ENCODE data around the gene ZNF761. TPM values are rescaled to one million over a fixed set of nuclear protein-coding genes. Genes with fewer than 3 reads are reported as not detected.
A peak's percentile ranks its signal among the peaks of the same experiment; 100 is the strongest.
"Not testable (repeated sequence)": the region's sequence is repeated elsewhere in the genome, so short reads cannot be mapped to it uniquely, and the experiment has no call there.

Gene ZNF761
- total and polyA plus RNA-seq, 7 experiments from 2014 or later = 8.0 to 18.8 (median 13.1) TPM

GRCh38 chr19:53420520-53421315 is 11.1 kb upstream of the ZNF761 start:
- H3K4me3 ChIP-seq (ENCODE audit: low read length); H3K36me3 ChIP-seq (ENCODE audit: control insufficient read depth in 2 of 3, insufficient read depth in 3 of 3, low read length in 3 of 3); intact Hi-C loops (cut with micrococcal nuclease); H3K4me1 Mint-ChIP-seq; H3K27me3 ChIP-seq (ENCODE audit: control insufficient read depth in 2 of 2, insufficient read depth in 2 of 2, low read length in 2 of 2); H3K4me3 Mint-ChIP-seq; H3K27me3 Mint-ChIP-seq; H3K27ac ChIP-seq (ENCODE audit: low read depth, low read length); H3K27ac Mint-ChIP-seq; ATAC-seq; CTCF ChIA-PET; H3K4me1 ChIP-seq (ENCODE audit: control insufficient read depth in 2 of 2, insufficient read depth in 2 of 2, low read length in 2 of 2); POLR2A ChIA-PET; DNase-seq: not testable (repeated sequence)
- H3K36me3 Mint-ChIP-seq = peaks cover 3 to 21% (median 6%) of the 10 kb centered on the region in 5 donors
- H3K9me3 ChIP-seq (ENCODE audit: control insufficient read depth in 2 of 3, low read length in 3 of 3) = peaks cover 0 to 24% (median 0%) of the 10 kb centered on the region in 3 experiments
- H3K9me3 Mint-ChIP-seq = peaks cover 0 to 49% (median 16%) of the 10 kb centered on the region in 11 donors

GRCh38 chr19:53422551-53422950 is 9.2 kb upstream of the ZNF761 start:
- Histone ChIP-seq H3K27ac (ENCODE audit: low read depth, low read length) (no peak overlapping the region), H3K9me3 (ENCODE audit: control insufficient read depth in 2 of 3, low read length in 3 of 3) (peaks cover 0 to 9% (median 0%) of the 10 kb centered on the region in 3 experiments), H3K36me3 (ENCODE audit: control insufficient read depth in 2 of 3, insufficient read depth in 3 of 3, low read length in 3 of 3) (no peaks in the 10 kb centered on the region), H3K27me3 (ENCODE audit: control insufficient read depth in 2 of 2, insufficient read depth in 2 of 2, low read length in 2 of 2) (no peaks in the 10 kb centered on the region), H3K4me3 (ENCODE audit: low read length) (no peak overlapping the region), H3K4me1 (ENCODE audit: control insufficient read depth in 2 of 2, insufficient read depth in 2 of 2, low read length in 2 of 2) (no peaks in the 10 kb centered on the region)
- Mint-ChIP-seq H3K36me3 (peaks cover 0 to 13% (median 1%) of the 10 kb centered on the region in 5 donors), H3K9me3 (peaks cover 0 to 30% (median 9%) of the 10 kb centered on the region in 11 donors), H3K27ac (no peak overlapping the region), H3K4me3 (no peak overlapping the region), H3K27me3 (peaks cover 0 to 9% (median 0%) of the 10 kb centered on the region in 5 donors), H3K4me1 (peaks cover 0 to 4% (median 0%) of the 10 kb centered on the region in 7 donors)
- CTCF ChIA-PET = no interaction called here
- ATAC-seq (no peak), DNase-seq (no peak)
- intact Hi-C loops (cut with micrococcal nuclease) = no loop called here
- POLR2A ChIA-PET = no interaction called here

- intact Hi-C loops (cut with micrococcal nuclease); ATAC-seq; H3K9me3 ChIP-seq (ENCODE audit: control insufficient read depth in 2 of 3, low read length in 3 of 3); DNase-seq; POLR2A ChIA-PET; H3K4me3 Mint-ChIP-seq; H3K27me3 Mint-ChIP-seq; H3K4me3 ChIP-seq (ENCODE audit: low read length); H3K36me3 ChIP-seq (ENCODE audit: control insufficient read depth in 2 of 3, insufficient read depth in 3 of 3, low read length in 3 of 3); H3K27ac Mint-ChIP-seq; H3K27me3 ChIP-seq (ENCODE audit: control insufficient read depth in 2 of 2, insufficient read depth in 2 of 2, low read length in 2 of 2); H3K27ac ChIP-seq (ENCODE audit: low read depth, low read length); H3K4me1 Mint-ChIP-seq; H3K4me1 ChIP-seq (ENCODE audit: control insufficient read depth in 2 of 2, insufficient read depth in 2 of 2, low read length in 2 of 2); CTCF ChIA-PET: not testable (repeated sequence)
- peaks cover 0 to 10% (median 0%) of the 10 kb centered on the region in 5 donors for H3K36me3 Mint-ChIP-seq
- peaks cover 0 to 27% (median 6%) of the 10 kb centered on the region in 11 donors for H3K9me3 Mint-ChIP-seq
Measured at GRCh38 chr19:53423074-53423473, 8.7 kb upstream of the ZNF761 start.

GRCh38 chr19:53423680-53424079 is 8.1 kb upstream of the ZNF761 start:
- POLR2A ChIA-PET; H3K9me3 ChIP-seq (ENCODE audit: control insufficient read depth in 2 of 3, low read length in 3 of 3); H3K36me3 ChIP-seq (ENCODE audit: control insufficient read depth in 2 of 3, insufficient read depth in 3 of 3, low read length in 3 of 3); H3K4me1 ChIP-seq (ENCODE audit: control insufficient read depth in 2 of 2, insufficient read depth in 2 of 2, low read length in 2 of 2); H3K4me1 Mint-ChIP-seq; H3K27ac Mint-ChIP-seq; H3K27ac ChIP-seq (ENCODE audit: low read depth, low read length); DNase-seq; ATAC-seq; H3K4me3 ChIP-seq (ENCODE audit: low read length); H3K27me3 Mint-ChIP-seq; H3K27me3 ChIP-seq (ENCODE audit: control insufficient read depth in 2 of 2, insufficient read depth in 2 of 2, low read length in 2 of 2); H3K4me3 Mint-ChIP-seq; intact Hi-C loops (cut with micrococcal nuclease): not testable (repeated sequence)
- Mint-ChIP-seq H3K36me3 (peaks cover 0 to 10% (median 0%) of the 10 kb centered on the region in 5 donors), H3K9me3 (peaks cover 0 to 21% (median 5%) of the 10 kb centered on the region in 11 donors)
- CTCF ChIA-PET = interaction anchor here (2.0 kb wide), 1 partner anchor 87 kb away, joined by 10 read pairs; no protein-coding TSS in a partner anchor

GRCh38 chr19:53424968-53425597 is 6.7 kb upstream of the ZNF761 start:
- intact Hi-C loops (cut with micrococcal nuclease) = loop anchor here (1.0 kb wide), 3 partner anchors 87 to 368 kb away; no protein-coding TSS in a partner anchor
- no peak overlapping the region for H3K4me3 Mint-ChIP-seq
- H3K36me3 ChIP-seq (ENCODE audit: control insufficient read depth in 2 of 3, insufficient read depth in 3 of 3, low read length in 3 of 3) = no peaks in the 10 kb centered on the region
- no peak overlapping the region for H3K27ac Mint-ChIP-seq
- H3K9me3 Mint-ChIP-seq = peaks cover 0 to 10% (median 3%) of the 10 kb centered on the region in 11 donors
- peak; percentile 31 to 70 (median 54) for DNase-seq
- no peaks in the 10 kb centered on the region for H3K4me1 ChIP-seq (ENCODE audit: control insufficient read depth in 2 of 2, insufficient read depth in 2 of 2, low read length in 2 of 2)
- peaks cover 0 to 13% (median 2%) of the 10 kb centered on the region in 7 donors for H3K4me1 Mint-ChIP-seq
- no peaks in the 10 kb centered on the region for H3K27me3 ChIP-seq (ENCODE audit: control insufficient read depth in 2 of 2, insufficient read depth in 2 of 2, low read length in 2 of 2)
- no peak overlapping the region for H3K27ac ChIP-seq (ENCODE audit: low read depth, low read length)
- H3K4me3 ChIP-seq (ENCODE audit: low read length) = no peak overlapping the region
- H3K9me3 ChIP-seq (ENCODE audit: control insufficient read depth in 2 of 3, low read length in 3 of 3) = no peaks in the 10 kb centered on the region
- ChIA-PET POLR2A (interaction anchor here (0.7 kb wide), 1 partner anchor 690 kb away, joined by 7 read pairs; no protein-coding TSS in a partner anchor), CTCF (interaction anchor here (0.6 to 2.0 kb wide), 13 partner anchors 8 to 797 kb away, joined by 3 to 10 read pairs (median 3); partner anchors contain the start of gene ZNF765)
- peak; percentile 96 for ATAC-seq
- peaks cover 0 to 5% (median 0%) of the 10 kb centered on the region in 5 donors for H3K36me3 Mint-ChIP-seq
- peaks cover 0 to 4% (median 0%) of the 10 kb centered on the region in 5 donors for H3K27me3 Mint-ChIP-seq

- Histone ChIP-seq H3K36me3 (ENCODE audit: control insufficient read depth in 2 of 3, insufficient read depth in 3 of 3, low read length in 3 of 3) (peaks cover 0 to 25% (median 9%) of the 10 kb centered on the region in 3 experiments), H3K9me3 (ENCODE audit: control insufficient read depth in 2 of 3, low read length in 3 of 3) (peaks cover 0 to 13% (median 0%) of the 10 kb centered on the region in 3 experiments), H3K27ac (ENCODE audit: low read depth, low read length) (peak overlapping the region; percentile 79), H3K4me3 (ENCODE audit: low read length) (peak overlapping the region; percentile 91), H3K27me3 (ENCODE audit: control insufficient read depth in 2 of 2, insufficient read depth in 2 of 2, low read length in 2 of 2) (no peaks in the 10 kb centered on the region), H3K4me1 (ENCODE audit: control insufficient read depth in 2 of 2, insufficient read depth in 2 of 2, low read length in 2 of 2) (peaks cover 6 to 16% of the 10 kb centered on the region in 2 donors)
- ChIA-PET POLR2A (interaction anchor here (0.6 to 1.5 kb wide), 3 partner anchors 88 to 906 kb away, joined by 3 to 4 read pairs (median 3); no protein-coding TSS in a partner anchor), CTCF (no interaction called here)
- Mint-ChIP-seq H3K27me3 (no peaks in the 10 kb centered on the region), H3K4me1 (peaks cover 20 to 55% (median 35%) of the 10 kb centered on the region in 7 donors), H3K4me3 (peak overlapping the region; percentile 94 to 99 (median 97)), H3K36me3 (peaks cover 5 to 43% (median 35%) of the 10 kb centered on the region in 5 donors), H3K27ac (peak overlapping the region; percentile 90 to 99 (median 96)), H3K9me3 (peaks cover 0 to 30% (median 7%) of the 10 kb centered on the region in 11 donors)
- DNase-seq (peak in 3 of 9 donors; percentile 5 to 30 (median 25)), ATAC-seq (peak; percentile 38)
- intact Hi-C loops (cut with micrococcal nuclease) = loop anchor here in 1 of 2 donors (2.0 kb wide), 1 partner anchor 99 kb away; the partner anchor contains the start of gene ZNF845
Measured at GRCh38 chr19:53432088-53432661, 391 bp downstream of the ZNF761 start.

All from naive thymus-derived CD4-positive, alpha-beta T cell (primary cell).